Effector CD8-positive, alpha-beta T cell (primary cell): ENCODE results near the gene HTT.
"Not testable (repeated sequence)": the region's sequence is repeated elsewhere in the genome, so short reads cannot be mapped to it uniquely, and the experiment has no call there.

Experiments used
- DNase-seq: peaks from one replicate; lab custom pipeline; 2025; lab: John Stamatoyannopoulos, UW

Gene HTT

DNA sequence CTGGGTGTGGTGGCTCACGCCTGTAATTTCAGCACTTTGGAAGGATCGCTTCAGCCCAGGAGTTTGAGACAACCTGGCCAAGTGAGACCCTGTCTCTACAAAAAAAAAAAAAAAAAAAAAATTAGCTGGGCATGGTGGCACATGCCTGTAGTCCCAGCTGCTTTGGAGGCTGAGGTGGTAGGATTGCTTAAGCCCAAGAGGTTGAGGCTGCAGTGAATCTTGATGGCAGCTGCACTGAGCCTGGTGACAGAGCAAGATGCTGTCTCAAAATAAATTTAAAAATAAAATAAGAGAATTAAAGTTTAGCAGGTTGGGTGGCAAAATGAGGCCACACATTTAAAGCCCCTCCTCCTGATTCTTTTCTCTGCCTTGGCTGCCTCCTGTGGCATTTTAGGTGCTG lies 47.1 kb downstream of the HTT start:
- DNase-seq = no peak

DNA sequence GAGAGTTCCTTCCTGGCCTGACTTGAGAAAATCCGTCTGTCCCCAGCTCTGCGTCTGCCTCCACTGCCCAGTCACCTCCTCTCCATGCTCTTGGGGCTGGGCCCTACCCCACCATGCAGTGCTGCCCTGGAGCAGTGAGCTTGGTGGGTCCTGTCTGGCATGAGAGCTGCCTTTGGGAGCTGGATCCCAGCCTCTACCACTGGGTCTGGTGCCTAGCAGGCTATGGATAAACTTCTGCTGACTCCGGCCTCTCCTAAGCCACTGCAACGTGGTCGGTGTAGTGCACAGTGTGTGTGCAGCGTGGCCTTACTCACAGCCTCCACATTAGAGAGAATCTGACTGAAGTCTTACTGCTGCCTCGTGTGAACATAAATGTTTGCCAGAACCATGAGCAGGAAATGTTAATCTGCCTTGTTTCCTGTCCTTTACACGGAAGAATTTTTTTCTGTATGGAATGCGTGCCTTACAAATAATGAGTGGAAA lies 47.6 kb downstream of the HTT start:
- no peak for DNase-seq

DNA sequence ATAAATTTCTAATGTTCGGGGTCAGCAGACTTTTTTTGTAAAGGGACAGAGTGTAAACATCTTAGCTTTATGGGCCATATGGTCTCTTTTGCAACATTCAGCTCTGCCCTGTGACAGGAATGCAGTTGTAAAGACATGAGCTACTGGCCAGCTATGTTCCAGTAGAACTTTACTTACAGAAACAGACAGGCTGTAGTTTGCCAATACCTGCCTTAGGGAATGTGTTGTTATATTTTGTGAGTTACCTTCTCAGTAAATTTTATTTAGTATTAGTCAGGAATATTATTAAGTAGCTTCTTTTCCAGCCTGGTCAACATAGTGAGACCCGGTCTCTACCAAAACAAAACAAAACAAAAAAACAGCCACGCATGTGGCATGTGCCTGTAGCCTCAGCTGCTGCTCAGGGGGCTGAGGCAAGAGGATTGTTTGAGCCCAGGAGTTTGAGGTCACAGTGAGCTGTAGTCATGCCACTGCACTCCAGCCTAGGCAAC lies 48.7 kb downstream of the HTT start:
- DNase-seq = no peak

DNA sequence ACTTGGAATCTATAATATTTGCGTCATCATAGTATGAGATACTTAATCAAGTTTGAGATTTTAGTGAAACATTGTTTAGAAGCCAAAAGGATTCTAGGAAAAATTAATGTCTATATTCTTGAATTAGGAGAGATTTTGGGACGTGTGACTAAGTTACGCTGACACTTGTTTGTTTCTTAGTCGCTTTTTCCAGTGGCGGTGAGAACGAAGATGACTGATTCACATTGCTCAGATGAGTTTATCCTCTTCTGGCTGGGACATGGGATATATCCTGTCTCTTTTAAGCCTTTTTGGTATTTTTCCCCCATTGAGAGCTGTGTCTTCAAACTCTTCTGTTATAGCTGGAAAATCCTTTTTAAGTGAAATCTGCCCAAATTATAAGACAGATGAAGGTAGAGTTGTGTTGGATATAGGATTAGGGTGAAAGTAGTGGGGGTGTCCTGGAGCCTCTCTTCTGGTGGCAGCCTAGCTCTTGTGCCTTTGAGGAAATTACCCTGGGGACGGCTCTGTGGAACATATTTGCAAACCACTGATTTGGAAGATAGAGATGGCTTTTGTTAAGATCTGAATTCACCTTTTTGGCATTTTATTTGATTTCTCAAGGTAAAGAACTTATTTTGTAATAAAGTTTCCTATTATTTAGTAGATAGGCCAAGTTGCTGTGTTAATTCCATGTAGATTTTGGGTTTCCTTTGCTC lies 49.7 kb downstream of the HTT start:
- no peak for DNase-seq

DNA sequence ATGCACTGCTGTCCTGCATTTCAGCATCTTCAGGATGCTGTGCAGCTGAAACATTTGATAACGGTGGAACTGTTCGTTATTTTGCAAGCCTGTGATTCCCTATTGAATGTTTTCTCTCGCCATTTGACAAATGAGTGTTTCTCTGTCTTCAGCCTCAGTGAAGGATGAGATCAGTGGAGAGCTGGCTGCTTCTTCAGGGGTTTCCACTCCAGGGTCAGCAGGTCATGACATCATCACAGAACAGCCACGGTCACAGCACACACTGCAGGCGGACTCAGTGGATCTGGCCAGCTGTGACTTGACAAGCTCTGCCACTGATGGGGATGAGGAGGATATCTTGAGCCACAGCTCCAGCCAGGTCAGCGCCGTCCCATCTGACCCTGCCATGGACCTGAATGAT lies 52.6 kb downstream of the HTT start:
- no peak for DNase-seq

DNA sequence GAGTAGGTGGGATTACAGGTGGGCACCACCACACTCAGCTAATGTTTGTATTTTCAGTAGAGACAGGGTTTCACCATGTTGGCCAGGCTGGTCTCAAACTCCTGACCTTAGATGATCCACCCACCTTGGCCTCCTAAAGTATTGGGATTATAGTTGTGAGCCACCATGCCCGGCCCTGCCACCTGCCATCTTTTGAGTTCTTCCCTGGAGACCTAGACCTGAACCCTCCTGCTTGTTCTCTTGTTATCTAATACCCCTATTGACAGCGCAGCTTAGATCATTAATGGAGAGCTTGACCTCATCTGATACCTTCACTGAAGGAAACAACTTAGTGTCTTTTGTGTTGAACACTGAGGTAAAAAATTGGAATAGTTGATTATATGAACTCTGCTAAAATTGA lies 53.6 kb downstream of the HTT start:
- no peak for DNase-seq

DNA sequence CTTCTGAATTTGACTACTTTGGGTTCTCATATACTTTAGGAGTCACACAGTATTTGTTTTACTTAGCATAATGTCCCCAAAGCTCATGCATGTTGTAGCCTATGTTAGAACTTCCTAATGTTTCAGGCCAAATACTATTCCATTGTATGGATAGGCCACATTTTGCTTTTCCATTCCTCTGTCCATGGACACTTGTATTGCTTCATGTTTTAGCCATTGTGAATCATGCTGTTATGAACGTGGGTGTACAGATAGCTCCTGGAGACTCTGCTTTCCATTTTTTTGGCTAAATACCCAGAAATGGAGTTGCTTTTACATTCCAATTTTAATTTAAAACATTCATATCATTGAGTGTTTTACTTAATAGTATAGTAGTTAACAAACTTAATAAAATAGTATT lies 54.5 kb downstream of the HTT start:
- no peak for DNase-seq

DNA sequence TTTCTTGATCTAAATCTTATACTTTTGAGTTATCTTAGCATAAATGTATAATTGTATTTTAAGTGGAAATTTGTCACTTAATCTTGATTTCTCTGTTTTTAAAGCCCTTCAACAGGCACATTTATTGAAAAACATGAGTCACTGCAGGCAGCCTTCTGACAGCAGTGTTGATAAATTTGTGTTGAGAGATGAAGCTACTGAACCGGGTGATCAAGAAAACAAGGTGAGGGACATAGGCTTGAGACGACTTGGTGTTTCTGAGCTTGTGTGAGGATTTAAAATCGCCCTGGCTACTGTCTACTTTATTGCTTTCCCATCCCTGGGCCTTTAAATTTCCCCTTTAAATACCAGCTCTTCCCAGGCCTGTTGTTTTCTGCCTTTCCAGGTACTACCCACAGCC lies 55.7 kb downstream of the HTT start:
- no peak for DNase-seq

DNA sequence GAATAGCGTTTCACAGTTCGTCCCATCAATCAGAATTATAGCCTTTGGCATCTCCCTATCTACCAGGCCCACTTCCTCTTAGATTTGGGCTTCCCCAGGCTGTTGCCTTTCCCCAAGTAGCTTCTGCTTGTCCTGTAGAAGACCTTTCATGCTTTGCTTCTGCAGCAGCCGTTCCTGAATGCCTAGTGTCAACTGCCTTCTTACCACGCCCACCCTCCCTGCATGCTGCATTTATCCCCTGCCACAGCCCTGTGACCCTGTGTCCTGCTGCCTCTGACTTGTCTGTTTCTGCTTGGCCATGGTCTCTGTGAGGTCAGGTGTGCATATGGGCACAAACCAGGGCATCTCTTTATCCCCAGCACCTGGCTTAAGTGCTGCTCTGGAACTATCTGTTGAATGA lies 56.3 kb downstream of the HTT start:
- no peak for DNase-seq

DNA sequence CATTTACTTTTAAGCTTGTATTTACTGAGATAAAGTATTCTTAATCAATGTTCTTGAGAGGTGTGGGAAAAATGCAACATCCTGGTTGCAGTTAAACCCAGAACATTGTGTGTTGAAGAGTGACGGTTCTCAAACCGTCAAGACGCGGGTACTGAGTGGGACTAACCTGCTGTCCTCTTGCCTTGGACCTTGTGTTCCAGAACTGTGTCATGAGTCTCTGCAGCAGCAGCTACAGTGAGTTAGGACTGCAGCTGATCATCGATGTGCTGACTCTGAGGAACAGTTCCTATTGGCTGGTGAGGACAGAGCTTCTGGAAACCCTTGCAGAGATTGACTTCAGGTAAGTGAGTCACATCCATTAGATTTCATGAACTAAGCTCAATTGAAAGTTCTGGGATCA lies 59.7 kb downstream of the HTT start:
- no peak for DNase-seq

DNA sequence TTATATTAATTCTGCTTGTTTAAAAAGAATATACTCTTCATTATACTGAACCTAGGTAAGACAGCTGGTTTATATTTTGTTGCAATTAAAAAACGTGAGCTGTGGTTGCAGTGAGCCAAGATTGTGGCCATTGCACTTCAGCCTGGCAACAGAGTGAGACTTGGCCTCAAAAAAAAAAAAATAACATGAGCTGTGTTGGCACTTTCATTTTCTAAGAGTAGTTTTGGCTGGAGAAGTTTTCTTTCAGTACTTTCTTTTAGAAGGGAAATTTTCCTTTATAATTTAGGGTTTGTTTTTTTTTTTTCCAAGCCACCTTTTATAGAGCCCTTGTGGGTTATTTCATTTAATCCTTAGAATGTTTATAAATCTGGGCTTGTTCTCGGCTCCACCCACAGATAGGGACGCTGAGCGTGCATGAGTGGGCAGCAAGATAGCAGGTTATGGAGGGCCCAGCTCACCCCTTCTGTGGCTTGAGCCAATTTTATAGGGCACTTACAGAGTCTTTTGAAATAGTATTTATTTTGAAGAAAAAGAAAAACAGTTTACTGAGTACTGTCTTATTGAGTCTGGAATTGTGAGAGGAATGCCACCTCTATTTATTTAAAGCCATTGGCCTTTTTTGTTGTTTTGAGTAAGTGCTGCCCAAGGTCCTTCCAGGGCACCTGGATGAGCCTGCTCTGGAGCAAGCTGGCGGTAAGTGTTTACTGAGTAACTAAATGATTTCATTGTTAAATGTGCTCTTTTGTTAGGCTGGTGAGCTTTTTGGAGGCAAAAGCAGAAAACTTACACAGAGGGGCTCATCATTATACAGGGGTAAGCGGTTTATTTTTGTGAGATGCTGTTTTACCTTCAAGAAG lies 60.9 kb downstream of the HTT start:
- no peak for DNase-seq

DNA sequence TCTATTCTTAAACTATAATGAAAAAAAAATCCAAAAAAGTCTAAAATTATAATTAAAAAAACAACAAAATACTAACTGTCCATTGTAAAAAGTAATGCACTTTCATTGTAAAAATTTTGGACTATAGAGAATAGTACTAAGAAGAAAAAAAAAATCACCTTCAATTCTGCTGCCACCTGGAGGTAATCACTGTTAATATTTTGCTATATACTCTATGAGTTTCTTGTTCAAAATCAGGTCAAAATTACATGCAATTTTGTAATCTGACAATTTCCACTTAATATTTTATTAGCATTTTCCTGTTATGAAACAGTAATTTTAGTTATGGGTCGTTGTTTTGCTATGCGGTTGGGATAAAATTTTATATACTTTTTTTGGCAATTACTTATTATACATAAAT lies 62.0 kb downstream of the HTT start:
- no peak for DNase-seq

DNA sequence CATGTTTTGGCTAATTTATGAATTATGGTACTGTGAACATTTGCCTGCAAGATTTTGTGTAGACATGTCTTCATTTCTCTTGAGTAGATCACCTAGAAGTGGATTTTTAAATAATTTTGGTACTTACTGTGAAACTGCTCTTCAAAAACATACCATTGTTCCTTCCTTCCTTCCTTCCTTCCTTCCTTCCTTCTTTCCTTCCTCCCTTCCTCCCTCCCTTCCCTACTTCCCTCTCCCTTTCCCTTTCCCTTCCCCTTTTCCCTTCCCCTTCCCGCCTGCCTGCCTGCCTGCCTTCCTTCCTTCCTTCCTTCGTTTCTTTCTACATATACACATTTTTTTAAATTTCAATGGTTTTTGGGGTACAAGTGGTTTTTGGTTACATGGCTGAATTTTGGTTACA lies 63.4 kb downstream of the HTT start:
- DNase-seq = no peak

DNA sequence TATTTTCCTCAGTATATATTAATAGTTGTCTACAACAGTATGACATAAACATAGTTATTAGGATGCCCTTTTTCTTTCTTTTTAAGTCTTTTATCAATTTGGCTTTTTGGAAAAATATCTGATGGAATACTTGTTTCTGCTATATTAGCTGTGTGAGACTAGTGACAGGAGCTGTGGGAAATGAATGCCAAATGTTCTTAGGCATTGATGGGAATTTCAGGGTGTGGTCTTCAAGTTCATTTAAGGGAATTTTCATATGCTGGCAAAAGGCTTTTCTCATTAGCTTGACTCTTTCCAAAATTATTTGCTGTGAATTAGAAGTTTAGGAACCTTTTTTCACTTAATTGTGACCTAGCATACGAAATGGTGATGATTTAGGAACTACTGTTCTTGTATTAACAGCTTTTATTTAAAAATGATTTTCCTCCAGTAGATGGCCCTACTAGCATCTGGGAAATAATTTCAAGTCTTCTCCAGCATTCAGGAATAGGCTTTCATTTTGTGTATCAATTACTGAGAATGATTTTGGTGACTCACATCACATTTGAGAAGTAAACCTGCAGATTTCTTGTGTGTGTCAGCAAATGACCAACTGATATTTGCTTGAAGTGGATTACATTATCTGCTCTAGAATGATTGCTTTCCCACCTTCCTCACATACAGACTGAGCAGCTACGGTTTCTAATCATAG lies 70.9 kb downstream of the HTT start:
- no peak for DNase-seq

DNA sequence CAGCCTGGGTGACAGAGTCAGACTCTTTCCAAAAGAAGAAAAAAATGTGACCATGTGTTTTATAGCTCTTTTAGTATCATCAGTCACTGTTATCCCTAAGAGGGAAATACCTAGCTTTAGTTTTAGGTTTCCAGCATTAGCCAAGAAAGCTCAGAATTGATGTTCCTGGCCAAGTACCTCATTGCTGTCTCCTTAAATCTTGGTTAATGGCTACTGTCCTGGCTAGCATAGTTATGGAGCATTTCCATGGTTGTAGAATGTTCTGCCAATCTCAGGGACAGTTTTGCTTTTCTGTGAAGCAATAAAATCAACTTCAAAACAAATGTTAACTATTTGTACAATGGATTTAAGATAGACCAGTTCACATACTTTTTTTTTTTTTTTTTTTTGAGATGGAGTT lies 74.4 kb downstream of the HTT start:
- DNase-seq = no peak

DNA sequence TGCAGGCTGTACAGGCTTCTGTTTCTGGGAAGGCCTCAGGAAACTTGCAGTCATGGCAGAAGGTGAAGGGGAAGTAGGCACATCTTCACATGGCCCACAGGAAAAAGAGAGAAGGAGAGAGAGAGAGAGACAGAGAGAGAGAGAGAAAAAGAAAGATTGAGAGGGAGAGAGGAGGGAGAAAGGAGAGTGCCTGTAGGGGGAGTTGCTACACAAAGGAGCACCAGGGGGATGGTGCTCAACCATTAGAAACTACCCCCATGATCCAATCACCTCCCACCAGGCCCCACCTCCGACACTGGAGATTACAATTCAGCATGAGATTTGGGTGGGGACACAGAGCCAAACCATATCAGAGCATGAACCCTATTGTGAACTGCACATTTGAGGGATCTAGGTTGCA lies 76.8 kb downstream of the HTT start:
- DNase-seq = not testable (repeated sequence)

DNA sequence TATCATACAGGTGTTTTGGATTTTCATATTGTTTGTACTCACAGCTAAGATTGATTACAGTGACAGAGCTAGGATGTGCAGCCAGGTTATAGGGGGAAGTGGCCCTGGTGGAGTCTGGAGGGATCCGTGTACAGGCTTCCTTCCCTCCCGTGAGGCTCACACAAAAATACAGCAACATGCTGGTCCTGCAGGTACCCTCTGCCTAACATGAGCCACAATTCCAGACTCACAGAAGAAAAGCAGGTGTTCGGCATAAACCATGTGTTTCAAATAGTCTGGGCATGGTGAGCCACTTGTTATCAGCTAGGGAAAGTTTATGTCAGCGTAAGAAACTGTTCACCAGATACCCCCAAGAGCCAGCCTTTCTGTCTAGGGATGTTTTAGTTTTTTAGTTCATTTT lies 82.9 kb downstream of the HTT start:
- no peak for DNase-seq

DNA sequence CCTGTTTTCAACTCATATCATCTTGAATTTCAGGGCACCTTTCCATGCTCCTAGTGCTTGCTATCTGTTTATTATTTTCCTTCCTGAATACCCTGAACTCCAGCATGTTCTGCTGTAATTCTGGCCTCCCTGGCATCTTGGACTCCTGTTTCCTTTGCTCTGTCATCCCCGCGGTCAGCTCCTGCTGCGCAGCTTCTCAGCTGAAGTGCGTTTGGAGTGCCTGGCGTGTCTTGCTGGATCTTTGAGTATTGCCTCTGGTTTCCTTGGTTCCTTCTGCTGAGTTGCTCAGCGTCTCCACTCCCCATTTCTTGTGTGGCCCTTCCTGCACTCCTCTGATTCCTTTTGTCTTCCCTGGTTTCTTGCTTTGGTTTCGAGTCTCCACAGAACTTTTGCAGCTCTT lies 84.4 kb downstream of the HTT start:
- no peak for DNase-seq

DNA sequence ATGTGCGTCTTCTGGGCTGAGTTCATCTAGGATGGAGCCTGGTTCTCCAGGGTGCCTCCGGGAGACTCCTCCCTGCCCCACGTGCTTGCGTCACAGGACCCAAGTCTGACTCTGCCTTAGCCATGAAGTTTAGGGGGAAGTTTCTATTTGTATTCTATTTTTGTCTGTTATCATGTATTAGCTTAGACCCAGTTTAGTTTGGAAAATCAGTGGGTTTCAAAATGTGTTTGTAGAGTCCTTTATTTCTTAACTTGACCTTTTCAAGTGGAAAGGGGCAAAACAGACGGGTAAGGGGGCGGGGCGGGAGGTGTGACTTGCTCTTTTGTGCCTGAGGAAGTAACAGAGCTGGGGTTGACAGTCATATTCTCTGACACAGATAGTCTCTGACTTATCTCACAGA lies 86.0 kb downstream of the HTT start:
- DNase-seq = no peak

DNA sequence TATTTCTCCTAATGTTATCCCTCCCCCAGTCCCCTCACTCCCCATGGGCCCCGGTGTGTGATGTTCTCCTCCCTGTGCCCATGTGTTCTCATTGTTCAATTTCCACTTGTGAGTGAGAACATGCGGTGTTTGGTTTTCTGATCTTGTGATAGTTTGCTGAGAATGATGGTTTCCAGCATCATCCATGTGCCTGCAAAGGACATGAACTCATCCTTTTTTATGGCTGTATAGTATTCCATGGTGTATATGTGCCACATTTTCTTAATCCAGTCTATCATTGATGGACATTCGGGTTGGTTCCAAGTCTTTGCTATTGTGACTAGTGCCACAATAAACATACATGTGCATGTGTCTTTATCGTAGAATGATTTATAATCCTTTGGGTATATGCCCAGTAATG lies 86.6 kb downstream of the HTT start:
- DNase-seq = not testable (repeated sequence)

DNA sequence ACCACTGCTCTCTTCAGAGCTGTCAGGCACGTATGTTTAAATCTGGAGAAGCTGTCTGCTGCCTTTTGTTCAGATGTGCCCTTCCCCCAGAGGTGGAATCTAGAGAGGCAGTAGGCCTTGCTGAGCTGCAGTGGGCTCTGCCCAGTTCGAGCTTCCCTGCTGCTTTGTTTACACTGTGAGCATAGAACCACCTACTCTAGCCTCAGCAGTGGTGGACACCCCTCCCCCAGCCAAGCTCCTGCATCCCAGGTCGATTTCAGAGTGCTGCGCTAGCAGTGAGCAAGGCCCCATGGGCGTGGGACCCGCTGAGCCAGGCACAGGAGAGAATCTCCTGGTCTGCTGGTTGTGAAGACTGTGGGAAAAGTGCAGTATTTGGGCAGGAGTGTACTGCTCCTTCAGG lies 92.0 kb downstream of the HTT start:
- not testable (repeated sequence) for DNase-seq

DNA sequence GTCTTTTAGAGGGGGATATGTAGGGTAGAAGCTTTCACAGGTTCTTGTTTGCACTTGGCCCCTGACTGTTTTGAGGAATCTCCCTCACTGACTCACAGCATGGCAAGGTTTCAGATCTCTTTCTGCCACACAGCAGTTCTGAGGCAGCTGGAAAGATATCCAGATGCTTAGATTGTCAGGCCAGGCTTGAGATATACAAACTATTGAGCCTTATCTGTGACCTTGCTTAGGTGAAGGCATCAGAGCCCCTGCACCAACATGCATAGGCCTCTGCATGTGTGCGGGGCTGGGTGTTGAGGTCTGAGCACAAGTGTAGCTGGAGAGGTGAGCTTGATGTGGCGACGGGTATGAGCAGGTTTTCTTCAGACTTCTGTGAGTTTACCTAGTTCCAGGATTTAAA lies 93.5 kb downstream of the HTT start:
- no peak for DNase-seq
